ENCODE results near the gene PISD.

PISD gene

DNA sequence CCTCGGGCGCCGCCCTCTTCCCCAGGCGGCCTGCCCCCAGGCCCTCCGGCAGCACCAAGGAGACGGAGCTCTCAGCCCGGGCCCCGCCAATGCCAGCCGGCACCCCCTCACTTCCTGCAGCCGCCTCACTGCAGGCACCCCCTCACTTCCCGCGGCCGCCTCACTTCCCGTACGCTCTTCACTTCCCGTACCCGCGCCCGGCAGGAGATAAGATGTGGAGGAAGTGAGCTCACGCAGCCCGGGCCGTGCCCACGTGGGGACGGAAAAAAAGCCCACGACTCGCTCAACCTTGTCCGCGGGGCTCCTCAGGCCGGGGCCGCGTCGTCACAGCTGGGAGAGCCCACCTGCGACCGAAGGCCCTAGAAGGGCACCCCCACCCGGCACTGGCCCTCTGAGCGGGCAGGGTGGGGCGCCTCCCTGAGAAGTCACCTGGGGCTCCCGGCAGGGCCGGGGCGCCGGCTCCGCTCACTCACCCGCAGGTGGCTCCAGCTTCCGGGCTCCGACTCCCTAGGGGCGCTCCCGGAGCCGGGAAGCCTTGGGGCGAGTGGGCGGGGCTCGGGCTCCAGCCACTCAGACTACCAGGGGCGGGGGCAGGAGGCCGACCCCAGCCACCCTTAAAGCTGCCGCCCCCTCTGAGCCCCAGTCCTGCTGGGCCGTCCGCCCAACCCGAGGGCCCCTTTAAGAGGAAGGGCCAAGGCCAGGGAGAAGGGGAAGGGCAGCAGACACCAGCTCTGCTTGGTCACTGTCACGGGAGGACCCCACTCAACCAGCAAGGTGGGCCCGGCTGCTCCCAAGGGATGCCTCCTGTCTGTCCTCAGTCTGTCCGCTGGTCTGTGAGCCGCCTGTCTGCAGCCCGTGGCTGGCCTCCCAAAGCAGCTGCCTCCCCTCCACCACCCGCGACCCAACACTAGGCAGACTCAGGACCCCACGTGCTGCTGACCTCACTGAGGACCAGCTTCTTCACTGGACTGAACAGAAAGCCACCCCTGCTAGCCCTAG lies 31.4 kb downstream of the PISD start:
- POLR2A ChIA-PET: interaction anchor here (0.5 kb wide), 1 partner anchor 63 kb away, joined by 3 read pairs; no protein-coding TSS in a partner anchor
- H3K4me1 ChIP-seq (ENCODE audit: control extremely low read depth in 1 of 4, control insufficient read depth in 4 of 4, insufficient read depth in 4 of 4, low read length in 3 of 4): peaks cover 0 to 55% (median 38%) of the 10 kb centered on the region in 4 experiments
- CTCF ChIA-PET: interaction anchor here (0.8 to 5.4 kb wide), 12 partner anchors 10 to 179 kb away, joined by 3 to 39 read pairs (median 5); partner anchors contain the start of gene PISD
- H3K27ac ChIP-seq (ENCODE audit: insufficient read depth in 1 of 2, low read depth in 1 of 2, low read length in 2 of 2, poor library complexity in 1 of 2, severe bottlenecking in 2 of 2): peak overlapping the region; percentile 40 to 82
- H3K36me3 ChIP-seq (ENCODE audit: control insufficient read depth in 4 of 4, insufficient read depth in 4 of 4, low read length in 3 of 4): peaks cover 3 to 55% (median 13%) of the 10 kb centered on the region in 4 experiments
- H3K27me3 ChIP-seq (replicated peaks in 2 of 5; ENCODE audit: control insufficient read depth in 4 of 5, insufficient read depth in 5 of 5, low read length in 4 of 5): no peaks in the 10 kb centered on the region
- peak; percentile 91 to 97 (median 93) for DNase-seq
- 2% methylated on average over 58 of the region's 65 CpGs for WGBS (ENCODE audit: insufficient coverage)
- no peaks in the 10 kb centered on the region for H3K9me3 ChIP-seq (ENCODE audit: control extremely low read depth in 1 of 5, control insufficient read depth in 4 of 5, insufficient read depth in 2 of 5, low read depth in 1 of 5, low read length in 4 of 5)
- peak overlapping the region; percentile 23 to 86 (median 74) for H3K4me3 ChIP-seq (ENCODE audit: control insufficient read depth in 1 of 7, extremely low read depth in 1 of 7, insufficient read depth in 4 of 7, low read depth in 2 of 7, low read length in 6 of 7)

DNA sequence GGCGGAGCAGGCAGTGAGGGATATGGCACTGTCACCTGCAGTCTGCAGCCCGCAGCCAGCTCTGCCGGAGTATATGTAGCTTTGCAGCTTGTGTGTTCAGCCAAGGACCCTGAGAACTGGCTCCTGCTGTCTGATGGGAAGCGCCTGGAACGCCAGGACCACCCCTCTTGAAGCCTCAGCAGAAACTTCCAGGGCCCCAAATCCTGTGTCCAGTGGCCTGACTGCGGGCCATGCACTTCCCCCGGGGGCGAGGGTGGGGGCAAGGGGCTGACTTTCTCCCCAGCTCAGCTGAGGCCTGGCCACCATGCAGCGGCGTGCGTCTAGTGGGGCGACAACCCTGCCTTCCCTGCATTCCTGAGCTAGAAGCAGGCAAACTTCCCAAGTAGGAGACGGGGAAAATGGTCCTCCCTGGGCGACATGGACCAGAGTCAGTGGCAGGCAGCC lies 32.3 kb downstream of the PISD start:
- no peaks in the 10 kb centered on the region for H3K27me3 ChIP-seq (replicated peaks in 2 of 5; ENCODE audit: control insufficient read depth in 4 of 5, insufficient read depth in 5 of 5, low read length in 4 of 5)
- CTCF ChIA-PET: interaction anchor here (1.5 to 1.9 kb wide), 2 partner anchors 9 to 73 kb away, joined by 6 to 11 read pairs; no protein-coding TSS in a partner anchor
- H3K4me3 ChIP-seq (ENCODE audit: control insufficient read depth in 1 of 7, extremely low read depth in 1 of 7, insufficient read depth in 4 of 7, low read depth in 2 of 7, low read length in 6 of 7): peak overlapping the region; percentile 23 to 86 (median 74)
- H3K4me1 ChIP-seq (ENCODE audit: control extremely low read depth in 1 of 4, control insufficient read depth in 4 of 4, insufficient read depth in 4 of 4, low read length in 3 of 4): peaks cover 0 to 52% (median 38%) of the 10 kb centered on the region in 4 experiments
- H3K36me3 ChIP-seq (ENCODE audit: control insufficient read depth in 4 of 4, insufficient read depth in 4 of 4, low read length in 3 of 4): peaks cover 3 to 63% (median 17%) of the 10 kb centered on the region in 4 experiments
- 58% methylated on average over 13 of the region's 14 CpGs for WGBS (ENCODE audit: insufficient coverage)
- POLR2A ChIA-PET: interaction anchor here (0.5 kb wide), 1 partner anchor 62 kb away, joined by 3 read pairs; no protein-coding TSS in a partner anchor
- H3K27ac ChIP-seq (ENCODE audit: insufficient read depth in 1 of 2, low read depth in 1 of 2, low read length in 2 of 2, poor library complexity in 1 of 2, severe bottlenecking in 2 of 2): peak overlapping the region; percentile 40 to 82
- no peak for DNase-seq
- H3K9me3 ChIP-seq (ENCODE audit: control extremely low read depth in 1 of 5, control insufficient read depth in 4 of 5, insufficient read depth in 2 of 5, low read depth in 1 of 5, low read length in 4 of 5): no peaks in the 10 kb centered on the region

- POLR2A ChIA-PET: no interaction called here
Measured at GRCh38 chr22:31628969-31629708, 32.9 kb downstream of the PISD start.

DNA sequence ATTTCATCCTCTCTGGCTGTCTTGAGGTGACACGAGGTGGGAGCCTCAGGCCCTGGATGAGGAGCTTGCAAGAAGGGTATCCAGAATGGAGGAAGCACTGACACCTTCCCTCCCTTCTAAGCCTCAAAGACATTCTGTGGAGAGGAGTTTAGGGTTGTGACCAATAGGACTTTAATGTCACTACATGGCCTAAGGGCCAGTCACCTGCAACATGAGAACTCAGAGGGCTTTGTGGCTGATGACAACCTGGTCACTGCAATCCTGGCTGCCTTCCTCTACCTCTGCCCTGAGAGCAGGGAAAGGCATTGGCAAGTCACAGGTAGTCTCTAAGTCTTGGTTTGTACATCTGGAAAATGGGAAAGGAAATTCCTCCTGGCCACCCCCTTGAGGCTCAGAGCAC lies 33.7 kb downstream of the PISD start:
- Histone ChIP-seq H3K4me1 (ENCODE audit: control extremely low read depth in 1 of 4, control insufficient read depth in 4 of 4, insufficient read depth in 4 of 4, low read length in 3 of 4) (peaks cover 0 to 49% (median 38%) of the 10 kb centered on the region in 4 experiments), H3K27me3 (replicated peaks in 2 of 5; ENCODE audit: control insufficient read depth in 4 of 5, insufficient read depth in 5 of 5, low read length in 4 of 5) (no peaks in the 10 kb centered on the region), H3K9me3 (ENCODE audit: control extremely low read depth in 1 of 5, control insufficient read depth in 4 of 5, insufficient read depth in 2 of 5, low read depth in 1 of 5, low read length in 4 of 5) (no peaks in the 10 kb centered on the region), H3K36me3 (ENCODE audit: control insufficient read depth in 4 of 4, insufficient read depth in 4 of 4, low read length in 3 of 4) (peaks cover 3 to 73% (median 24%) of the 10 kb centered on the region in 4 experiments), H3K27ac (ENCODE audit: insufficient read depth in 1 of 2, low read depth in 1 of 2, low read length in 2 of 2, poor library complexity in 1 of 2, severe bottlenecking in 2 of 2) (peak overlapping the region in 1 of 2 experiments; percentile 63), H3K4me3 (ENCODE audit: control insufficient read depth in 1 of 7, extremely low read depth in 1 of 7, insufficient read depth in 4 of 7, low read depth in 2 of 7, low read length in 6 of 7) (no peak overlapping the region)
- CTCF ChIA-PET: interaction anchor here (1.3 kb wide), 2 partner anchors 14 to 53 kb away, joined by 3 read pairs; no protein-coding TSS in a partner anchor
- no peak for DNase-seq
- POLR2A ChIA-PET: no interaction called here
- WGBS (ENCODE audit: insufficient coverage): 100% methylated on average over 1 of the region's 1 CpG

More at GRCh38 chr22:31628969-31629708, 32.9 kb downstream of the PISD start:
- Histone ChIP-seq H3K4me1 (ENCODE audit: control extremely low read depth in 1 of 4, control insufficient read depth in 4 of 4, insufficient read depth in 4 of 4, low read length in 3 of 4) (peaks cover 0 to 52% (median 38%) of the 10 kb centered on the region in 4 experiments), H3K4me3 (ENCODE audit: control insufficient read depth in 1 of 7, extremely low read depth in 1 of 7, insufficient read depth in 4 of 7, low read depth in 2 of 7, low read length in 6 of 7) (peak overlapping the region in 5 of 7 experiments; percentile 67 to 86 (median 78)), H3K27ac (ENCODE audit: insufficient read depth in 1 of 2, low read depth in 1 of 2, low read length in 2 of 2, poor library complexity in 1 of 2, severe bottlenecking in 2 of 2) (peak overlapping the region in 1 of 2 experiments; percentile 82), H3K27me3 (replicated peaks in 2 of 5; ENCODE audit: control insufficient read depth in 4 of 5, insufficient read depth in 5 of 5, low read length in 4 of 5) (no peaks in the 10 kb centered on the region), H3K9me3 (ENCODE audit: control extremely low read depth in 1 of 5, control insufficient read depth in 4 of 5, insufficient read depth in 2 of 5, low read depth in 1 of 5, low read length in 4 of 5) (no peaks in the 10 kb centered on the region), H3K36me3 (ENCODE audit: control insufficient read depth in 4 of 4, insufficient read depth in 4 of 4, low read length in 3 of 4) (peaks cover 3 to 68% (median 20%) of the 10 kb centered on the region in 4 experiments)
- no peak for DNase-seq
- CTCF ChIA-PET: interaction anchor here (1.5 kb wide), 1 partner anchor 9 kb away, joined by 6 read pairs; no protein-coding TSS in a partner anchor
- 94% methylated on average over 10 of the region's 17 CpGs for WGBS (ENCODE audit: insufficient coverage)

- Histone ChIP-seq H3K4me1 (ENCODE audit: control extremely low read depth in 1 of 4, control insufficient read depth in 4 of 4, insufficient read depth in 4 of 4, low read length in 3 of 4) (peaks cover 0 to 49% (median 38%) of the 10 kb centered on the region in 4 experiments), H3K27ac (ENCODE audit: insufficient read depth in 1 of 2, low read depth in 1 of 2, low read length in 2 of 2, poor library complexity in 1 of 2, severe bottlenecking in 2 of 2) (peak overlapping the region; percentile 3 to 63), H3K27me3 (replicated peaks in 2 of 5; ENCODE audit: control insufficient read depth in 4 of 5, insufficient read depth in 5 of 5, low read length in 4 of 5) (no peaks in the 10 kb centered on the region), H3K4me3 (ENCODE audit: control insufficient read depth in 1 of 7, extremely low read depth in 1 of 7, insufficient read depth in 4 of 7, low read depth in 2 of 7, low read length in 6 of 7) (no peak overlapping the region), H3K9me3 (ENCODE audit: control extremely low read depth in 1 of 5, control insufficient read depth in 4 of 5, insufficient read depth in 2 of 5, low read depth in 1 of 5, low read length in 4 of 5) (no peaks in the 10 kb centered on the region), H3K36me3 (ENCODE audit: control insufficient read depth in 4 of 4, insufficient read depth in 4 of 4, low read length in 3 of 4) (peaks cover 6 to 75% (median 28%) of the 10 kb centered on the region in 4 experiments)
- POLR2A ChIA-PET: no interaction called here
- CTCF ChIA-PET: interaction anchor here (0.8 to 1.7 kb wide), 4 partner anchors 9 to 70 kb away, joined by 3 to 6 read pairs (median 3); no protein-coding TSS in a partner anchor
- 75% methylated on average over 5 of the region's 8 CpGs for WGBS (ENCODE audit: insufficient coverage)
- DNase-seq: peak in 2 of 3 donors; percentile 28 to 44
Measured at GRCh38 chr22:31627223-31627731, 34.7 kb downstream of the PISD start.

GRCh38 chr22:31626427-31627150 lies 35.4 kb downstream of the PISD start:
- peak overlapping the region; percentile 3 to 63 for H3K27ac ChIP-seq (ENCODE audit: insufficient read depth in 1 of 2, low read depth in 1 of 2, low read length in 2 of 2, poor library complexity in 1 of 2, severe bottlenecking in 2 of 2)
- WGBS (ENCODE audit: insufficient coverage): 95% methylated on average over 12 of the region's 15 CpGs
- CTCF ChIA-PET: interaction anchor here (0.8 to 1.7 kb wide), 3 partner anchors 10 to 70 kb away, joined by 3 to 6 read pairs (median 3); no protein-coding TSS in a partner anchor
- peak in 1 of 3 donors; percentile 33 for DNase-seq
- POLR2A ChIA-PET: no interaction called here
- H3K4me1 ChIP-seq (ENCODE audit: control extremely low read depth in 1 of 4, control insufficient read depth in 4 of 4, insufficient read depth in 4 of 4, low read length in 3 of 4): peaks cover 0 to 49% (median 39%) of the 10 kb centered on the region in 4 experiments
- no peaks in the 10 kb centered on the region for H3K9me3 ChIP-seq (ENCODE audit: control extremely low read depth in 1 of 5, control insufficient read depth in 4 of 5, insufficient read depth in 2 of 5, low read depth in 1 of 5, low read length in 4 of 5)
- H3K36me3 ChIP-seq (ENCODE audit: control insufficient read depth in 4 of 4, insufficient read depth in 4 of 4, low read length in 3 of 4): peaks cover 6 to 78% (median 31%) of the 10 kb centered on the region in 4 experiments
- H3K4me3 ChIP-seq (ENCODE audit: control insufficient read depth in 1 of 7, extremely low read depth in 1 of 7, insufficient read depth in 4 of 7, low read depth in 2 of 7, low read length in 6 of 7): no peak overlapping the region
- no peaks in the 10 kb centered on the region for H3K27me3 ChIP-seq (replicated peaks in 2 of 5; ENCODE audit: control insufficient read depth in 4 of 5, insufficient read depth in 5 of 5, low read length in 4 of 5)
